Measurements from ENCODE around the gene RPTOR. TPM values are rescaled to one million over a fixed set of nuclear protein-coding genes. Genes with fewer than 3 reads are reported as not detected.
"Not testable (repeated sequence)": the region's sequence is repeated elsewhere in the genome, so short reads cannot be mapped to it uniquely, and the experiment has no call there.

The RPTOR gene
- total RNA-seq, 2 experiments from 2014 or later = 32.4 to 35.4 TPM

DNA sequence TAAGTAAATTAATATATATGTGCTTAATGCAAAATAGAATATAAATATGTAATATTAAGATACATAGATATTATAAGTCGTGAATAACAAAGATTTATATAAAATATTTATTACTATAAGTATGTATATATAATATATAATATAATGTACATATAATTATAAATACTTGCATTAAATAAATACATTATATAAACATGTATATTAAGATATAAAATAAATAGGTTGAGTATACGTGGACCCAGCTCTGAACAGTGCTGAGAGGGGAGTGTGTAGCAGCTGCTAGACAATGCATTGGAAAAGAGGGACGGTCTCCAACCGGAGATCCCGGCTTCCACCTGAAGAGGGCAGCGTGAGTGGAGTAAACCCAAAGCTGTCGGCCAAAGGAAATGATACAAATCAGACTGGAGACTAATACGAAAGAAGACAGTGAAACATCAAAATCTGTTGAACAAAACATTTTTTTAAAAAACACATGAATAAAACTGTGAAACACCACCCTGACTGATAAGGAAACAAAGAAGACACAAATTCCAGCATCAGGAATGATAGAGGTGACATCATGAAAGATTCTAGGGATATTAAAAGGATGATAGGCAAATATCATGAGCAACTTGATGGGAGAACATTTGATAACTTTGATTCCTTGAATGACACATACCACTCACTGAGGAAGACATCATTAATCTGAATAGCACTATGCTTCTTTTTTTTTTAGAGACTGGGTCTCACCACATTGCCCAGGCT is 321.6 kb downstream of the RPTOR start:
- peak; percentile 87 for DNase-seq
- Mint-ChIP-seq H3K9me3 (peaks cover 18% of the 10 kb centered on the region), H3K27ac (peak overlapping the region; percentile 88), H3K36me3 (ENCODE audit: low read depth) (peaks cover 34% of the 10 kb centered on the region), H3K4me1 (ENCODE audit: low read depth) (peaks cover 81% of the 10 kb centered on the region), H3K27me3 (ENCODE audit: low read depth) (no peaks in the 10 kb centered on the region), H3K4me3 (no peak overlapping the region)
- CTCF ChIA-PET = interaction anchor here (0.6 to 1.5 kb wide), 6 partner anchors 8 to 180 kb away, joined by 3 read pairs; no protein-coding TSS in a partner anchor
- intact Hi-C loops (cut with micrococcal nuclease) = no loop called here

DNA sequence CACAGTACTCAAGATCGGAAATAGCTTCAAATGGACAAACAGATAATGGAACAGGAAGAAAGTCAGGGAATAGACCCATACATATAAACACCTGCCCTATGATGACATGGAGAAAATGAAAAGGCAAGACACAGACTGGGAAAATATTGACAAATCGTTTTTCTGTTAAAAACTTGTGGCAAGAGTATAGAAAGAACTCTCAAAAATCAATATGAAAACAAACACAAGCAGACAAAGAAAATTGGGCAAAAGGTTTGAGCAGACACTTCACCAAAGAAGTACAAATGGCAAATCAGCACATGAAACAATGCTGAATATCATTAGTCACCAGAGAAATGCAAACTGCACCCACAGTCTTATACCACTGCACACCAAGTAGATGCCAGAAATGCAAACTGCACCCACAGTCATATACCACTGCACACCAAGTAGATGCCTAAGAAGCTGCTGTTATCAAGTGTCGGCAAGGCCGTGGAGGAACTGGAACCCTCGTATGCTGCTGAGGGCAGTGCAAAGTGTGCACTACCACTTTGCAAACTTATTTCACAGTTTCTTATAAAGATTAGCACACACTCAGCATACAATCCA is 323.5 kb downstream of the RPTOR start:
- no peak for DNase-seq
- Mint-ChIP-seq H3K4me3 (no peak overlapping the region), H3K9me3 (peaks cover 14% of the 10 kb centered on the region), H3K36me3 (ENCODE audit: low read depth) (peaks cover 18% of the 10 kb centered on the region), H3K27ac (peak overlapping the region; percentile 33), H3K4me1 (ENCODE audit: low read depth) (peaks cover 79% of the 10 kb centered on the region), H3K27me3 (ENCODE audit: low read depth) (no peaks in the 10 kb centered on the region)
- intact Hi-C loops (cut with micrococcal nuclease) = no loop called here
- CTCF ChIA-PET = interaction anchor here (1.2 kb wide), 1 partner anchor 10 kb away, joined by 3 read pairs; no protein-coding TSS in a partner anchor

DNA sequence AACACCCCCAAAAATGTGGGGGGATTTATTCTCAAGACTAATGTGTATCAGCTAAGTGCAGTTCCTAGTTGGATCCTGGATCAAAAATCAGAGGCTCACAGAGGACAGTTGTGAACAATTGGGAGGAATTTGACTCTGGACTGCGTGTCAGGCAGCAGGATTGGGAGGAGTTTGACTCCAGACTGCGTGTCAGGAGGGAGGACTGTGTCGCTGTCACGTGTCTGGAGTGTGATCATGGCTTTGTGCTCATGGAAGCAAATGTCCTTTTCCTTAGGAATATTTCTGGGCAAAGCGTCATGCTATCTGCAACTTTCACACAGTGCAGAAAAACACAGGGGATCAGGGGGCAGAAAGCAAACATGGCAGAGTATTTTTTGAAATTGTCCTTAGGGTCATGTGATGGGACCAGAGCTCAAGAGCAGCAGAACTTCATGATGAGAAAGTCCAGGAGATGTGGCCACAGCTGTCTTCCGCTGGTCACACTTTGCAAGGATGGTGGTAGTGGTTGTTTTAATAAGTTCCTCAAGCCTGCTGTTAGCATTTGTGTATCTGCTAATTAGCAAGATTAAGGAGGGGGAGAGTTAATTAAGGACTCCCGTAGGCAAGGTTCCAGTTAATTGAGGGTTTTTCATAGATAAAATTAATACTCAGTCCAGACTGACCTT is 325.0 kb downstream of the RPTOR start:
- H3K27ac Mint-ChIP-seq = peak overlapping the region; percentile 76
- CTCF ChIA-PET = no interaction called here
- no peaks in the 10 kb centered on the region for H3K9me3 Mint-ChIP-seq
- no peak for DNase-seq
- peaks cover 80% of the 10 kb centered on the region for H3K4me1 Mint-ChIP-seq (ENCODE audit: low read depth)
- H3K36me3 Mint-ChIP-seq (ENCODE audit: low read depth) = peaks cover 12% of the 10 kb centered on the region
- no peaks in the 10 kb centered on the region for H3K27me3 Mint-ChIP-seq (ENCODE audit: low read depth)
- H3K4me3 Mint-ChIP-seq = no peak overlapping the region
- intact Hi-C loops (cut with micrococcal nuclease) = loop anchor here (1.0 kb wide), 1 partner anchor 415 kb away; no protein-coding TSS in a partner anchor

DNA sequence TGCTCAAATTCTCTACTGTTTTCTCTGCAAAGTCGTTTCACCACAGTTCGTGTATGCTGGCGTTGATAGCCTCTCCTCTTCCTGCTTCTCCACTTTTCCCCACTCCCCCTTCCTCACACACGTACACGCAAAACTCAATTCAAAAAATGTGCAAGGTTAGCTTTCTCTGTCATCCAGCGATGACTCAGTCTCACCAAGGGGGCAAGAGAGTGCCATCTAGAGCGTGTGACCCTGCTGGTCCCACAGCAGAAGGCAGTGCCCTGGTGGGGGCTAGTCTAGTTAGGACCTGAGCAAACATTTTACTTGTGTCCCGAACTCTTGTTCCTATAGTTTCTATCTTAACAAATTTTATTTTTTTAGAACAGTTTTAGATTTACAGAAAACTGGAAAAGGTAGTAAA is 325.8 kb downstream of the RPTOR start:
- intact Hi-C loops (cut with micrococcal nuclease) = loop anchor here (1.0 kb wide), 1 partner anchor 416 kb away; no protein-coding TSS in a partner anchor
- peaks cover 74% of the 10 kb centered on the region for H3K4me1 Mint-ChIP-seq (ENCODE audit: low read depth)
- CTCF ChIA-PET = no interaction called here
- peak overlapping the region; percentile 76 for H3K27ac Mint-ChIP-seq
- H3K27me3 Mint-ChIP-seq (ENCODE audit: low read depth) = no peaks in the 10 kb centered on the region
- H3K4me3 Mint-ChIP-seq = peak overlapping the region; percentile 14
- DNase-seq = peak; percentile 57
- H3K9me3 Mint-ChIP-seq = no peaks in the 10 kb centered on the region
- H3K36me3 Mint-ChIP-seq (ENCODE audit: low read depth) = peaks cover 14% of the 10 kb centered on the region

DNA sequence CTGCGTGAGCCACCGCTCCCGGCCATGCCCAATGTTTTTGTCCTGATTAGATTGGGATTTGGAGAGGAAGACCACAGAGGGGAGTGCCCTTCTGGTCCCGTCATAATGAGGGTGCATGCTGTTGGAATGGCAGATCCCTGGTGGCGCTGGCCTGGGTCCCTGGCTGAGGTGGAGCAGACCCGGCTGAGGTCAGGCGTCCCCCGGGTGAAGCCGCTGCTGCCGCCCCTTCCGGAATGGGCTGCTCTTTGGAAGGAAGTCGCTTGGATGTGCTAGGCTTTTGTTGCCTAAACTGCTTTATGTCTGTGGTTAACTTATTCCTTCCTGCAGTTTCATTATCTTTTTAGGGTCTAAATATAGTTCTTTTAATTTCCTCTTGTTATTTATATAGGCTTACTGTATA is 326.7 kb downstream of the RPTOR start:
- Mint-ChIP-seq H3K36me3 (ENCODE audit: low read depth) (peaks cover 13% of the 10 kb centered on the region), H3K27ac (peak overlapping the region; percentile 62), H3K4me1 (ENCODE audit: low read depth) (peaks cover 68% of the 10 kb centered on the region), H3K9me3 (no peaks in the 10 kb centered on the region), H3K4me3 (peak overlapping the region; percentile 17), H3K27me3 (ENCODE audit: low read depth) (no peaks in the 10 kb centered on the region)
- DNase-seq = peak; percentile 36
- CTCF ChIA-PET = no interaction called here
- intact Hi-C loops (cut with micrococcal nuclease) = no loop called here

DNA sequence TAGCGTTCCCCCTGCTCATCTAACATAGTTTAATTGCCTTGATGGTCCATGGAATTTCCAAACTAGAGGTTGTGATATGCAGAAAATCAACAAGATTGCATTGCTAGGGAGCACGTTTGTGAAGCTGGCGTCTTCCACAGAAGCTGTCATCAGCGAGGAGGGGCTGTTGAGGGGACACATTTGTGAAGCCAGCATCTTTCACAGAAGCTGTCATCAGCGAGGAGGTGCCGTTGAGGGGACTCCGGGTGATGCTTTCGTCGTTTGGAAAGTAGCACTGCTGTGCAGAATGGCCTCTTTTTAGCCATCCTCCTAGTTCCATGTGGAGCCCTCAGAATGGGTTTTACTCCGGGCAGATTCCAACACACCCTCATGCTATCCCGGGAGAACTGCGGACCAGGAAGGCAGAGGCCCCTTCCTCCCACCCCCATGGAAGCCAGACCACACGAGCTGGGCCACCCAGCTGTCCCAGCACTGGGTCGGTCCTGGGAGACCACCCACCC is 327.4 kb downstream of the RPTOR start:
- Mint-ChIP-seq H3K4me3 (no peak overlapping the region), H3K4me1 (ENCODE audit: low read depth) (peaks cover 66% of the 10 kb centered on the region), H3K27ac (peak overlapping the region; percentile 46), H3K27me3 (ENCODE audit: low read depth) (no peaks in the 10 kb centered on the region), H3K9me3 (no peaks in the 10 kb centered on the region), H3K36me3 (ENCODE audit: low read depth) (peaks cover 15% of the 10 kb centered on the region)
- intact Hi-C loops (cut with micrococcal nuclease) = no loop called here
- CTCF ChIA-PET = no interaction called here
- no peak for DNase-seq

DNA sequence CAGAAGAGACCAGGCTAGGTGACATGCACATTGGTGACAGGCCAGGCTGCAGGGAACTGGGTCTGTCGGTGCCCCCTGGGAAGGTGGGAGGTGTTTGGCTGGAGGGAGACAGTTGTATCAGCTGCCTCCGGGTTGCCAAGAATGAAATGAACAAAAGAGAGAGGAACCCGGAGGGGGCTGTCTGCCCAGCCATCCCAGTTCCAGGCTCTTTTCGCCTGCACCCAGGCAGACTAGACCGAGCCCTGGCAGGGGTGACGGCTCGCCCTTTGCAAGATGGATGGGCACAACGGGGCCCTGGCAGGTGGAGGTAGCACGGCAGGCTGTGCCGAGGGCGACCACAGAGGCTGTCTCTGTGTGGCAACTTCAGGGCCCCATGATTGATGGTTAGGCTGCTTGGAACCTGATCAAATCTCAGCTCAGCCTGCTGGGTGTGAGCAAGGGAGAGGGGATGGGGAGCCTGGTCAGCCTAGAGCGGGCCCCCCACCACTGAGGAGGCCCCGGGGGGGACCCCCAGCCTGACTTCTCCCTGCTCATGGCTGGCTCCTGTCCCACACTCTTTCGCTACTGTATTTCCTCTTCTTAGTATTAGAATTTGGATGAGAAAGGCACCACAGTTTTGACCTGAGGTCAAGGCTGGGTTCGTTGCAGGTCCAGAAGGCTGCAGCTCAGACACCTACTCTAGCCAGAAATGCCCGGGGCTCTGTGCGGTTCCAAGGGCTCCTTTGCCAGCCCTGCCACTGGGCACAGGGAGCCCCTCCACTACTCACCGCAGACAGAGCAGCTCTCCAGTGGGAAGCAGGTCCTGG is 328.1 kb downstream of the RPTOR start:
- Mint-ChIP-seq H3K4me1 (ENCODE audit: low read depth) (peaks cover 68% of the 10 kb centered on the region), H3K4me3 (no peak overlapping the region), H3K27ac (no peak overlapping the region), H3K36me3 (ENCODE audit: low read depth) (peaks cover 17% of the 10 kb centered on the region), H3K9me3 (no peaks in the 10 kb centered on the region), H3K27me3 (ENCODE audit: low read depth) (no peaks in the 10 kb centered on the region)
- intact Hi-C loops (cut with micrococcal nuclease) = no loop called here
- no peak for DNase-seq
- CTCF ChIA-PET = no interaction called here

DNA sequence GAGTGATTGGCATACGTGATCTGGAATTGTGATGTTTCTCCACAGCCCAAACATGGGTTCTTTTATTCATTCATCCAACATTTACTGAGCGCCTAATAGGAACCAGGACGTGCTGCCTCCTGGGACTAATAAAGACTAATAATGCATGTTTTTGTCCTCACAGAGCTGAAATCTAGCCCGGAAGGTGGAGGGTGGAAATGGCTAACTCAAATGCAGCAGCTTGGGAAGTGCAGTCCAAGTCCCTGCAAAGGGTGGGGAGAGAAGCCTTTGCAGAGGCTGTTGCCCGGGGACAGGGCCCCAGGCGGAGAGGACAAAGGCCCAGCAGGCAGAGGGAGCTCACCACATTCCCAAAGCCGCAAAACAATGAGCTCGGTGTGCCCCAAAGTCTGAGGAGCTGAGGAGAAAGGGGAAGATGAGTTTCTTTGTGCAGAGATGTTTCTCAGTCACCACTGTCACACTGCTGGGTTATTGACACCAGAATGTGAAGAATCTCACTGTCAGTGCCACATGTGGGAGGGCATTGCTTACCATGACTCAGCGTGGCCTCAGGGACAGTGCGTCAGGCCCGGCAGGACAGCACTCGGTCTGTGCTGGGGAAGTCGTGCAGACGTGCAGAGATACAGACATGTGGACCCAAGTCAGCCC is 328.8 kb downstream of the RPTOR start:
- no peaks in the 10 kb centered on the region for H3K9me3 Mint-ChIP-seq
- peaks cover 68% of the 10 kb centered on the region for H3K4me1 Mint-ChIP-seq (ENCODE audit: low read depth)
- H3K36me3 Mint-ChIP-seq (ENCODE audit: low read depth) = peaks cover 19% of the 10 kb centered on the region
- H3K4me3 Mint-ChIP-seq = no peak overlapping the region
- DNase-seq = no peak
- intact Hi-C loops (cut with micrococcal nuclease) = no loop called here
- peak overlapping the region; percentile 6 for H3K27ac Mint-ChIP-seq
- CTCF ChIA-PET = interaction anchor here (0.6 to 0.7 kb wide), 2 partner anchors 19 to 39 kb away, joined by 3 read pairs; no protein-coding TSS in a partner anchor
- H3K27me3 Mint-ChIP-seq (ENCODE audit: low read depth) = no peaks in the 10 kb centered on the region

DNA sequence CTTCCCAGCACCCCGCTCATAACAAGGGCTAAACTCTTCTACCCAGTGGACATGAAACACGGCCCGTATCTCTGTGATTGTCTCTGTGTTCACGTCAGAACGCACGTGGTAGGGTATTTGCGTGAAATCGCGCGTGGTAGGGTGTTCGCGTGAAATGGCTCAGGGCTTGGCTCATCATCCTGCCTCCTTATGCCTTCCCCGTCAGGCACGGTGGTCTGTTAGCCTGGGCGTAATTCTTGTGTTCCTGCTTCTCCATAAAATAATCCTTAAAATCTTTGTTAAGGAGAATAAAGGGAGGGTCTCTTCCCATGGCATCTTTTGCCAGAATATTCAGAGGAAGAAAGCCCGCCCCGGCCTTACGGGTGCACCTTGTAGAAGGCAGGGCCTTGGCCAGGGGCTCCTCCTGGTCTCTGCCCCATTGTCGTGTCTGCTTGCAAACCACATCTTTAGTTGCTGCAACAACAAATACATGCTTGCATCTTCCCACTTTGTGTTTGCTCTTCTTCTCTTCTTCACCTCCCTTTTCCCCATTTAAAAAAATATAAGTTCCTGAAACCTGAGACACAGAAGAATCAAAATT is 330.3 kb downstream of the RPTOR start:
- Mint-ChIP-seq H3K27ac (no peak overlapping the region), H3K9me3 (no peaks in the 10 kb centered on the region), H3K4me1 (ENCODE audit: low read depth) (peaks cover 73% of the 10 kb centered on the region), H3K36me3 (ENCODE audit: low read depth) (peaks cover 24% of the 10 kb centered on the region), H3K4me3 (no peak overlapping the region), H3K27me3 (ENCODE audit: low read depth) (no peaks in the 10 kb centered on the region)
- DNase-seq = no peak
- intact Hi-C loops (cut with micrococcal nuclease) = no loop called here
- CTCF ChIA-PET = no interaction called here

DNA sequence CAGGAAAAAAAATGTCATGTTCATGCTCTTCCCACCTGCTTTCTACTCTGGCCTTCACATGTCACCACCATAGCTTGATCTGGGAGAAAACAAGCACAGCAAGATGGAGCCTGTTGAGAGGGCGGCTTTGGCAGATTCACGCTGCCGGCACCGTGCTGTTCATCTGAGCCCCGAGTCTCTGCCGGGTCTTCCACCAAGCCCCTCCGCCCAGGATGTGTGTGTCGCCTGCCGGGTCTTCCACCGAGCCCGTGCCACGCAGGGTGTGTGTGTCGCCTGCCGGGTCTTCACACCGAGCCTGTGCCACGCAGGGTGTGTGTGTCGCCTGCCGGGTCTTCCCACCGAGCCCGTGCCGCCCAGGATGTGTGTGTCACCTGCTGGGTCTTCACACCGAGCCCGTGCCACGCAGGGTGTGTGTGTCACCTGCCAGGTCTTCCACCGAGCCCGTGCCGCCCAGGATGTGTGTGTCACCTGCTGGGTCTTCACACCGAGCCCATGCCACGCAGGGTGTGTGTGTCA is 330.9 kb downstream of the RPTOR start:
- H3K27me3 Mint-ChIP-seq (ENCODE audit: low read depth); CTCF ChIA-PET; H3K9me3 Mint-ChIP-seq; H3K4me3 Mint-ChIP-seq; DNase-seq; intact Hi-C loops (cut with micrococcal nuclease); H3K27ac Mint-ChIP-seq: not testable (repeated sequence)
- Mint-ChIP-seq H3K4me1 (ENCODE audit: low read depth) (peaks cover 67% of the 10 kb centered on the region), H3K36me3 (ENCODE audit: low read depth) (peaks cover 27% of the 10 kb centered on the region)

DNA sequence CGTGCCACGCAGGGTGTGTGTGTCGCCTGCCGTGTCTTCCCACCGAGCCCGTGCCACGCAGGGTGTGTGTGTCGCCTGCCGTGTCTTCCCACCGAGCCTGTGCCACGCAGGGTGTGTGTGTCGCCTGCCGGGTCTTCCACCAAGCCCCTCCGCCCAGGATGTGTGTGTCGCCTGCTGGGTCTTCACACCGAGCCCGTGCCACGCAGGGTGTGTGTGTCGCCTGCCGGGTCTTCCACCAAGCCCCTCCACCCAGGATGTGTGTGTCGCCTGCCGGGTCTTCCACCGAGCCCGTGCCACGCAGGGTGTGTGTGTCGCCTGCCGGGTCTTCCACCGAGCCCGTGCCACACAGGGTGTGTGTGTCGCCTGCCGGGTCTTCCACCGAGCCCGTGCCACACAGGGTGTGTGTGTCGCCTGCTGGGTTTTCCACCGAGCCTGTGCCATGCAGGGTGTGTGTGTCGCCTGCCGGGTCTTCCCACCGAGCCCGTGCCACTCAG is 331.9 kb downstream of the RPTOR start:
- H3K9me3 Mint-ChIP-seq; DNase-seq; H3K27me3 Mint-ChIP-seq (ENCODE audit: low read depth); H3K4me3 Mint-ChIP-seq; intact Hi-C loops (cut with micrococcal nuclease): not testable (repeated sequence)
- H3K27ac Mint-ChIP-seq = peak overlapping the region; percentile 96
- CTCF ChIA-PET = interaction anchor here (1.3 kb wide), 1 partner anchor 22 kb away, joined by 5 read pairs; no protein-coding TSS in a partner anchor
- peaks cover 32% of the 10 kb centered on the region for H3K36me3 Mint-ChIP-seq (ENCODE audit: low read depth)
- H3K4me1 Mint-ChIP-seq (ENCODE audit: low read depth) = peaks cover 57% of the 10 kb centered on the region

Measured in activated naive CD4-positive, alpha-beta T cell treated with anti-CD3 and anti-CD28 coated beads for 36 hours (primary cell).